Activated CD4-positive, alpha-beta T cell treated with anti-CD3 and anti-CD28 coated beads, Interleukin-2, amount 10 ng/mL, durations not matched to agents 7 days and 5 days (primary cell): ENCODE measurements around the gene KCNAB3. TPM values are rescaled to one million over a fixed set of nuclear protein-coding genes. Genes with fewer than 3 reads are reported as not detected.

Experiments
- CTCF ChIA-PET: fragments of 350-600 bp; sonication (Branson Sonifier 250); formaldehyde crosslinking; loops from one replicate; lab custom pipeline; 2021; ENCODE audit warnings: antibody characterized with exemption; lab: Charles Lee
- POLR2A ChIA-PET: fragments of 350-600 bp; sonication (Branson Sonifier 250); formaldehyde crosslinking; loops from one replicate; lab custom pipeline; 2021; ENCODE audit warnings: antibody characterized with exemption; lab: Charles Lee
- DNase-seq: peaks from one replicate; pipeline ENCODE4 v3.0.0-alpha.2; 2020
- H3K27ac Mint-ChIP-seq: one replicate; pipeline ENCODE4 v1.8.0; 2021; ENCODE audit warnings: mild to moderate bottlenecking, moderate library complexity, mixed read lengths
- H3K27me3 Mint-ChIP-seq: one replicate; pipeline ENCODE4 v1.8.0; 2021; ENCODE audit warnings: mixed read lengths
- H3K36me3 Mint-ChIP-seq: one replicate; pipeline ENCODE4 v1.8.0; 2021; ENCODE audit warnings: low read depth, mixed read lengths
- H3K4me1 Mint-ChIP-seq: one replicate; pipeline ENCODE4 v1.8.0; 2021; ENCODE audit warnings: mixed read lengths
- H3K4me3 Mint-ChIP-seq: one replicate; pipeline ENCODE4 v1.8.0; 2021; ENCODE audit warnings: mild to moderate bottlenecking, moderate library complexity, mixed read lengths
- H3K9me3 Mint-ChIP-seq: one replicate; pipeline ENCODE4 v1.8.0; 2021; ENCODE audit warnings: mixed read lengths
- total RNA-seq, 2 experiments: library from RNA; stranded (reverse); gene quantifications; one replicate each; pipeline ENCODE4 v1.2.3, GENCODE V29; 2021

KCNAB3 gene
- total RNA-seq, 2 experiments from 2014 or later, result 11.8 to 12.4 TPM

GRCh38 chr17:7915179-7915610, 14.5 kb downstream of the KCNAB3 start:
- H3K27me3 Mint-ChIP-seq, result no peaks in the 10 kb centered on the region
- H3K4me1 Mint-ChIP-seq, result peaks cover 38% of the 10 kb centered on the region
- peak overlapping the region; percentile 88 for H3K4me3 Mint-ChIP-seq
- no peaks in the 10 kb centered on the region for H3K9me3 Mint-ChIP-seq
- ChIA-PET POLR2A (interaction anchor here (0.7 to 1.4 kb wide), 3 partner anchors 17 to 399 kb away, joined by 3 read pairs; partner anchors contain the start of genes CNTROB, SAT2 and TRAPPC1), CTCF (interaction anchor here (0.6 to 6.0 kb wide), 4 partner anchors 15 to 74 kb away, joined by 3 to 38 read pairs (median 4); partner anchors contain the start of gene KCNAB3)
- H3K27ac Mint-ChIP-seq, result peak overlapping the region; percentile 93
- no peak for DNase-seq
- H3K36me3 Mint-ChIP-seq, result peaks cover 13% of the 10 kb centered on the region

- no peaks in the 10 kb centered on the region for H3K9me3 Mint-ChIP-seq
- peaks cover 38% of the 10 kb centered on the region for H3K4me1 Mint-ChIP-seq
- POLR2A ChIA-PET, result interaction anchor here (0.6 kb wide), 1 partner anchor 77 kb away, joined by 4 read pairs; no protein-coding TSS in a partner anchor
- CTCF ChIA-PET, result interaction anchor here (0.6 to 3.8 kb wide), 20 partner anchors 9 to 426 kb away, joined by 3 to 17 read pairs (median 4); partner anchors contain the start of genes CNTROB and TRAPPC1
- no peaks in the 10 kb centered on the region for H3K27me3 Mint-ChIP-seq
- peak overlapping the region; percentile 25 for H3K27ac Mint-ChIP-seq
- DNase-seq, result peak; percentile 73
- no peak overlapping the region for H3K4me3 Mint-ChIP-seq
- peaks cover 29% of the 10 kb centered on the region for H3K36me3 Mint-ChIP-seq
These were observed 16.6 kb downstream of the KCNAB3 start for GRCh38 chr17:7912927-7913524.

- Mint-ChIP-seq H3K27ac (no peak overlapping the region), H3K4me3 (no peak overlapping the region)
- POLR2A ChIA-PET, result no interaction called here
These were observed 18.5 kb downstream of the KCNAB3 start for GRCh38 chr17:7911116-7911515.

GRCh38 chr17:7910711-7911110, 18.9 kb downstream of the KCNAB3 start:
- no peaks in the 10 kb centered on the region for H3K9me3 Mint-ChIP-seq
- no peak overlapping the region for H3K27ac Mint-ChIP-seq
- CTCF ChIA-PET, result interaction anchor here (1.0 to 3.8 kb wide), 2 partner anchors 9 kb away, joined by 3 to 17 read pairs; no protein-coding TSS in a partner anchor
- no peak overlapping the region for H3K4me3 Mint-ChIP-seq
- peaks cover 28% of the 10 kb centered on the region for H3K4me1 Mint-ChIP-seq
- POLR2A ChIA-PET, result no interaction called here
- no peak for DNase-seq
- peaks cover 39% of the 10 kb centered on the region for H3K36me3 Mint-ChIP-seq
- no peaks in the 10 kb centered on the region for H3K27me3 Mint-ChIP-seq

More at GRCh38 chr17:7911116-7911515, 18.5 kb downstream of the KCNAB3 start:
- H3K27me3 Mint-ChIP-seq, result no peaks in the 10 kb centered on the region
- peaks cover 28% of the 10 kb centered on the region for H3K4me1 Mint-ChIP-seq
- H3K9me3 Mint-ChIP-seq, result no peaks in the 10 kb centered on the region
- CTCF ChIA-PET, result interaction anchor here (1.0 to 3.8 kb wide), 4 partner anchors 8 to 130 kb away, joined by 3 to 17 read pairs (median 9); no protein-coding TSS in a partner anchor
- peaks cover 37% of the 10 kb centered on the region for H3K36me3 Mint-ChIP-seq
- DNase-seq, result no peak

- no peaks in the 10 kb centered on the region for H3K27me3 Mint-ChIP-seq
- no peak overlapping the region for H3K27ac Mint-ChIP-seq
- ChIA-PET CTCF (no interaction called here), POLR2A (no interaction called here)
- H3K36me3 Mint-ChIP-seq, result peaks cover 44% of the 10 kb centered on the region
- no peak overlapping the region for H3K4me3 Mint-ChIP-seq
- peaks cover 24% of the 10 kb centered on the region for H3K4me1 Mint-ChIP-seq
- no peaks in the 10 kb centered on the region for H3K9me3 Mint-ChIP-seq
- DNase-seq, result no peak
These were observed 19.4 kb downstream of the KCNAB3 start for GRCh38 chr17:7910281-7910680.

GRCh38 chr17:7909089-7909488, 20.6 kb downstream of the KCNAB3 start:
- H3K9me3 Mint-ChIP-seq, result no peaks in the 10 kb centered on the region
- H3K36me3 Mint-ChIP-seq, result peaks cover 54% of the 10 kb centered on the region
- no peak overlapping the region for H3K27ac Mint-ChIP-seq
- CTCF ChIA-PET, result no interaction called here
- DNase-seq, result no peak
- no peaks in the 10 kb centered on the region for H3K27me3 Mint-ChIP-seq
- H3K4me3 Mint-ChIP-seq, result no peak overlapping the region
- peaks cover 14% of the 10 kb centered on the region for H3K4me1 Mint-ChIP-seq
- POLR2A ChIA-PET, result no interaction called here

- Mint-ChIP-seq H3K4me1 (no peaks in the 10 kb centered on the region), H3K9me3 (no peaks in the 10 kb centered on the region), H3K4me3 (no peak overlapping the region), H3K36me3 (peaks cover 75% of the 10 kb centered on the region), H3K27me3 (no peaks in the 10 kb centered on the region), H3K27ac (peak overlapping the region; percentile 39)
- DNase-seq, result no peak
- CTCF ChIA-PET, result interaction anchor here (0.9 to 4.3 kb wide), 3 partner anchors 9 to 439 kb away, joined by 3 to 17 read pairs (median 3); no protein-coding TSS in a partner anchor
- POLR2A ChIA-PET, result no interaction called here
These were observed 26.2 kb downstream of the KCNAB3 start for GRCh38 chr17:7903154-7904103.

- H3K27me3 Mint-ChIP-seq, result no peaks in the 10 kb centered on the region
- H3K9me3 Mint-ChIP-seq, result no peaks in the 10 kb centered on the region
- peaks cover 21% of the 10 kb centered on the region for H3K4me1 Mint-ChIP-seq
- no peak overlapping the region for H3K4me3 Mint-ChIP-seq
- POLR2A ChIA-PET, result no interaction called here
- no peak for DNase-seq
- CTCF ChIA-PET, result interaction anchor here (1.0 to 2.1 kb wide), 3 partner anchors 9 to 91 kb away, joined by 4 to 6 read pairs (median 4); no protein-coding TSS in a partner anchor
- H3K36me3 Mint-ChIP-seq, result peaks cover 82% of the 10 kb centered on the region
- no peak overlapping the region for H3K27ac Mint-ChIP-seq
These were observed 31.9 kb downstream of the KCNAB3 start for GRCh38 chr17:7897773-7898172.

- Mint-ChIP-seq H3K36me3 (peaks cover 80% of the 10 kb centered on the region), H3K9me3 (no peaks in the 10 kb centered on the region), H3K4me1 (peaks cover 21% of the 10 kb centered on the region), H3K4me3 (no peak overlapping the region), H3K27me3 (no peaks in the 10 kb centered on the region), H3K27ac (no peak overlapping the region)
- no peak for DNase-seq
- ChIA-PET POLR2A (no interaction called here), CTCF (interaction anchor here (1.4 to 2.1 kb wide), 2 partner anchors 10 to 92 kb away, joined by 4 to 6 read pairs; no protein-coding TSS in a partner anchor)
These were observed 32.6 kb downstream of the KCNAB3 start for GRCh38 chr17:7897090-7897489.

GRCh38 chr17:7894866-7895265, 34.8 kb downstream of the KCNAB3 start:
- H3K27me3 Mint-ChIP-seq, result no peaks in the 10 kb centered on the region
- no peak for DNase-seq
- H3K27ac Mint-ChIP-seq, result no peak overlapping the region
- POLR2A ChIA-PET, result no interaction called here
- CTCF ChIA-PET, result interaction anchor here (0.5 kb wide), 1 partner anchor 20 kb away, joined by 3 read pairs; no protein-coding TSS in a partner anchor
- H3K4me3 Mint-ChIP-seq, result no peak overlapping the region
- no peaks in the 10 kb centered on the region for H3K9me3 Mint-ChIP-seq
- peaks cover 82% of the 10 kb centered on the region for H3K36me3 Mint-ChIP-seq
- H3K4me1 Mint-ChIP-seq, result peaks cover 28% of the 10 kb centered on the region

- H3K27ac Mint-ChIP-seq, result no peak overlapping the region
- DNase-seq, result no peak
- H3K9me3 Mint-ChIP-seq, result no peaks in the 10 kb centered on the region
- ChIA-PET CTCF (no interaction called here), POLR2A (no interaction called here)
- no peak overlapping the region for H3K4me3 Mint-ChIP-seq
- H3K36me3 Mint-ChIP-seq, result peaks cover 82% of the 10 kb centered on the region
- peaks cover 28% of the 10 kb centered on the region for H3K4me1 Mint-ChIP-seq
- H3K27me3 Mint-ChIP-seq, result no peaks in the 10 kb centered on the region
These were observed 35.4 kb downstream of the KCNAB3 start for GRCh38 chr17:7894226-7894625.

GRCh38 chr17:7893187-7893880, 36.3 kb downstream of the KCNAB3 start:
- peaks cover 74% of the 10 kb centered on the region for H3K36me3 Mint-ChIP-seq
- no peak overlapping the region for H3K27ac Mint-ChIP-seq
- no peak for DNase-seq
- no peaks in the 10 kb centered on the region for H3K27me3 Mint-ChIP-seq
- H3K4me1 Mint-ChIP-seq, result peaks cover 28% of the 10 kb centered on the region
- no peaks in the 10 kb centered on the region for H3K9me3 Mint-ChIP-seq
- ChIA-PET CTCF (no interaction called here), POLR2A (no interaction called here)
- no peak overlapping the region for H3K4me3 Mint-ChIP-seq
